K562 treated with DMSO at 1 percent for 12 hours (cell line): ENCODE results near the gene CHMP1A. TPM values are rescaled to one million over a fixed set of nuclear protein-coding genes. Genes with fewer than 3 reads are reported as not detected.

Experiments used
- total RNA-seq: library from RNA; unstranded; fragments of 300-600 nt; gene quantifications from 2 replicates; pipeline ENCODE4 v1.2.3, GENCODE V29; 2022; ENCODE audit not compliant: insufficient read depth

Gene CHMP1A
- 68.6 and 80.1 TPM in 2 replicates for total RNA-seq

DNA sequence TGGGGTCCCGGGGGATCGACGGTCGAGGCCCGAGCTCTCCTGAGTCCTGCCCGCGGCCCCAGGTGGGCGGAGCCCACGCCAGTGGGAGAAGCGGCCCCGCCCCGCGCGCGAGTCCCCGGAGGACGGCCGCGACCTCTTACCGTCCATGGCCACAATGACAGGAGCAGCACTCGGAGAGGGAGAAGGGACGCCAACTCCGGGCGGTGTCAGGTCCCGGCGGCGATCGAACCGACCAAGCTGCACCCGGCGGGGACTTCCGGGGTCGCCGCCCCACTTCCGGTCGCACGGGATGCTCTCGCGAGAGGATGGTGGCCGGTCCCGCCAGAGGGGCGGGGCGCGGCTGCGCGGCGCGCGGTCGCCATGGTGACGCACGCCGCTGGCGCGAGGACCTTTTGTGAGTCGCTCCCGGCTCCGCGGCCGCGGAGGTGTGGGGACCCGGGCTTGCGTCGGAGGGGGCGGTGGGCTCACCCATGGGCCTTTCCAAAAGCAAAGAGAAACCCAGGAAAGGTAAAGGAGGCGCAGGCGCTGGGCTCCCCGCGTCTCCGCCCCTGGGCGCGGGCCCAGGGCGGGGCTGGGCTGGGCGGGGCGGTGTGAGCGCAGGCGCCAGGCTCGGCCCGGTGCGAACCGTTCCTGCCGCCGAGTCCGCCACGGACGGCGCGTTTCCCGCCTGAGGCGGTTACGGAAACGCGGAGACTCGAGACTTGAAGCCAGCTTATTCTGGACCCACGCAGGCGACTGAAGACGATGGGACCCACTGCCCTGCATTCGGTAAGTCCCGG is at the start of gene CHMP1A, which contains the start of gene SPATA33:
TSS of gene CHMP1A (minus strand) at position 267 of the 779 bp plus-strand sequence. CDS start at position 147, 120 bp downstream.
TSS of gene SPATA33 (plus strand) at position 395 of the 779 bp plus-strand sequence. CDS start at position 471, 76 bp downstream.

DNA sequence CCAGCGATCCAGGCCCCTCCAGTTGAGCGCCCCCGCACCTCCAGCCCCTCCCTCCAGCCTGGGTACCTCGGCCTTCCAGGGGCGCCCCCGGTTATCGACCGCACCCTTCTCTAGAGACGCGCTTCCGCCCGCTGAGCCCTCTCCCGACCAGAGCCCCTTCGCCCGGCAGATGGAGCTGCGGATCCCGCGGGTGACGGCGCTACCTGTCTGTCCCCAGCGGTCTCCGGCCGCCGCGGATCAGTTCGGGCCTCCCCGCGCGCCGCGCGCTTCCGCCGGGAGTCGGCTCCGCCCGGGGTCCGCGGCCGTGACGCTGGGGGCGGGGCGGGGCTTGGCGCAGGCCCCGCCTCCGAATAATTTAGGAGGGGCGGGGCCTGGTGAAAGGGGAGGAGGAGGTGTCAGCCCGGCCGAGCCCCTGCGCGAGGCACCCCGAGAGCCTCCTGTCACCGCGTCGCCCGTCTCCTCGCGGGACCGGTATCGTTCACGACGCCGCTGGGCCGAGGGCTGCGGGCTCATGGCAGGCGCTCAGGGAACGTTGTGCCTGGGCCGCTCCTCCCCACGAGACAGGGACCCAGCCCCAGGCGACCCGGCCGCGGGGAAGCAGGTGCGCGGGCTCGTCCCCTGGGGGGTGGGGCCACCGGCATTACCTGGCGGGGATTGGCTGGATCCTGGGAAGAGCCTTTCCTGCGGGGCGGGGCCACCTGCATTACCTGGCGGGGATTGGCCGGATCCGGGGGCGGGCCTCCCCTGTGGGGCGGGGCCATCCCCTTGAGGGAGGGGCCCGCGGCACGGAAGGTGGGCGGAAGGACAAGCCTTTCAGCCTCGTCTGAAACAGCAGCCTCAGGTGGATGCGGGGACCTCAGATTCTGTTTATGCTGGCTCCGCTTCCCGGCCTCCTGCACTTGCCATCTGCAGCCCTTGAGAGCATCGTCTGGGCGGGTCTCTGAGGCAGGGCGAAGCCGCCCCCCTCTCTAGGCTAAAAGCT is 44.2 kb upstream of the CHMP1A start, which contains the start of gene SPATA2L:
TSS of gene SPATA2L (minus strand) at position 281 of the 982 bp plus-strand sequence. CDS start 473 bp downstream, outside the sequence.

DNA sequence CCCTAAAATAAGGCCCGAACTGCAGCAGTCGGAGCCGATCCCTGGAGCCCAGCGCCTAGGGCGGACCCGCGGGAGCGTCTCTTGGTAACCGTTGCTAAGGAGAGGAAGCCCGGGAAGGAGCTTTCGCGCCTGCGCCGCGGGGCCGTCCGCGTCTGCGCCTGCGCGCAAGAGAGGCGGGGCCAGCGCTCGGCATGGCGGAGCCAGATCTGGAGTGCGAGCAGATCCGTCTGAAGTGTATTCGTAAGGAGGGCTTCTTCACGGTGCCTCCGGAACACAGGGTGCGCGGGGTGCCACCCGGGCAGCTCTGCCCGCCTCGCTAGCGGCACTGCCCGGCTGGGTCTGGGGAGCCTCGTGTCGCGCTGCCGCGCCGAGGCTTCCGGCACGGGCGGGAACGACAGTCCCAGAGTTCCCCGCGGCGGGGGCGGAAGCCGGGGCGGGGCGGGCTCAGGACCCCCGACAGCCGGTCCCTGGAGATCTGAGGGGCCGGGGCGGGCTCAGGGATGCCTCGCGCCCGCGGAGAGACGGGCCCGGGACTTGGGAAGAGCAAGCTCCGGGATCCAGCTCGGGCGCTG is 29.1 kb upstream of the CHMP1A start, which contains the start of gene CDK10:
TSS of gene CDK10 (plus strand) at position 170 of the 572 bp plus-strand sequence. CDS start at position 192, 22 bp downstream.

GRCh38 chr16:89613231-89613953 is 44.1 kb downstream of the CHMP1A start, which contains the start of gene DPEP1:
TSS of gene DPEP1 (plus strand) at chr16:89613642. CDS start at chr16:89630411, 16,769 bp downstream.

Other genes starting within 250 kb of the CHMP1A start
- gene ANKRD11, start 167.1 kb downstream of the CHMP1A start, total RNA-seq, result 50.3 and 133 TPM in 2 replicates
- gene SPG7, start 149.3 kb downstream of the CHMP1A start, total RNA-seq, result 39.4 and 73.6 TPM in 2 replicates
- 10,267 and 15,209 TPM in 2 replicates for gene RPL13, start 97.0 kb downstream of the CHMP1A start, total RNA-seq
- gene CPNE7, start 82.0 kb downstream of the CHMP1A start, total RNA-seq, result 3.2 and 5.6 TPM in 2 replicates
- gene DPEP1, start 44.1 kb downstream of the CHMP1A start, total RNA-seq, result not detected in 2 replicates
- 6.8 and 13.6 TPM in 2 replicates for gene SPATA33, start 128 bp upstream of the CHMP1A start, total RNA-seq
- gene CDK10, start 29.0 kb upstream of the CHMP1A start, total RNA-seq, result 26.6 and 30.6 TPM in 2 replicates
- 14.1 and 23.0 TPM in 2 replicates for gene SPATA2L, start 44.0 kb upstream of the CHMP1A start, total RNA-seq
- gene VPS9D1, start 63.2 kb upstream of the CHMP1A start, total RNA-seq, result 11.6 and 16.6 TPM in 2 replicates
- 10.0 and 23.6 TPM in 2 replicates for gene ZNF276, start 63.8 kb upstream of the CHMP1A start, total RNA-seq
- 32.5 and 48.1 TPM in 2 replicates for gene FANCA, start 158.9 kb upstream of the CHMP1A start, total RNA-seq
- 7.4 and 11.7 TPM in 2 replicates for gene SPIRE2, start 170.8 kb upstream of the CHMP1A start, total RNA-seq
- 93.5 and 123 TPM in 2 replicates for gene TCF25, start 215.9 kb upstream of the CHMP1A start, total RNA-seq